Iris pigment epithelial cell (primary cell): Measurements from ENCODE around the gene GPR84.
"Not testable (repeated sequence)": the region's sequence is repeated elsewhere in the genome, so short reads cannot be mapped to it uniquely, and the experiment has no call there.

Experiments used
- DNase-seq: peaks from one replicate; pipeline ENCODE4 v3.0.0-alpha.2; 2011; ENCODE audit warnings: low read depth

GPR84 gene

DNA sequence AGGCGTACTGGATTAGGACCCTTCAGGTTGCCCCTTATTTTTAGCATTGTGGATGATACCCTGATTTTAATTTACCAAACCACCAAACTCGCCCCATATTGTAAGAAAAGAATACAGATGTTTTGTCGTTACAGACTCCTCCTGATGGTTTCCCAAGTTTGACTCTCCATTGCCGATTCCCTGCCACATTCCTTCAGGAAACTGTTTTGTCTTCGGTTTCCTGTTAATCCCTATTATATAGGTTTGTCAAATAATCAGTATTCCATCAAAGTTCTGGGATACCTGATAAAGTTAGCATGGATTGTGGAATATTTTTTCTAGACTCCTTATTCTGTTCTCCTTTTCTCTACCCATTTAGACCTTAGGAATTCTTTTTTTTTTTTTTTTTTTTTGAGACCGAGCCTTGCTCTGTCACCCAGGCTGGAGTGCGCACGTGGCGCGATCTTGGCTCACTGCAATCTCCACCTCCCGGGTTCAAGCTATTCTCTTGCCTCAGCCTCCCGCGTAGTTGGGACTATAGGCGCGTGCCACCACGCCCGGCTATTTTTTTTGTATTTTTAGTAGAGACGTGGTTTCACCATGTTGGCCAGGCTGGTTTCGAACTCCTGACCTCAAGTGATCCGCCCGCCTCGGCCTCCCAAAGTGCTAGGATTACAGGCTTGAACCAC, 38.7 kb downstream of the GPR84 start:
- not testable (repeated sequence) for DNase-seq

DNA sequence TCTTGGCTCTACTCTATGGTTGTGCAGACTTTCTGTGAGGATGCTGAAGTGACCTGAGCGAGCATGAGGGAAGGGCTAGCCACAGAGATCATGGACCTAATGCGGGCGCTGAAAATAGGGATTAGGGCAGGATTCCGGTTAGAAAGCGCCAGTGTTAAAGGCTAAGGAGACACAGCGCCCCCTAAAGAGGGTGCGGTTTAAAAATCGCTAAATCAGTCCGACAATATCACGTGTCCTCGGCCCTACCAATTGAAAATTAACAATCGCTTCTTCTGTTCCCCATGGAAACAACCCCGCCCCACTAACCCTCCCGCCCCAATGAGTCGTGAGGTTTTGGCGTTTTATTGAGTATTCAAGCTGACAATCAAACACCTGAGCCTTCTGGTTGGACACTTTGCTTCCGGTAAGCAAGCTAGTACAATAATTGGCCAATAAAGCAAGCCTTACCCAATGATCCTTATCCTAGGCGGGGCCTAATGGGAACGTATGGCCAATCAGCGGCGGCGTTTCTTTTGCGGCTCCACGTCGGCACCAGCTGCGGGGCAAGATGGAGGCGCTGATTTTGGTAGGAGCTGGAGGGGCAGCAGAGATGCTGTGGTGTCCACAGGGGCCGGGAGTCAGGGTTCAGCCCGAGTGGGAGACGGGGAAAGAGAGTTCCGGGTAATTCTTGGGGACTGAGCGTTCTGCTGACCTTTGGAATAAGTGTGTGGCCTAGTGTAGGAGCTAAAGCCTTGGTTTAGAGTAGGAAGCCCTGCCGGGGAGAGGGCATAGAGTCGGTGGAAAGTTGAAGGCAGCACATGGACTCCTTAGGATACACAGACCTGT, 39.5 kb downstream of the GPR84 start, which contains the start of gene COPZ1:
Gene COPZ1 (plus strand): TSS at position 515 of the 825 bp plus-strand sequence. CDS start 33 bp downstream, at position 548.
- peak; percentile 100 for DNase-seq

DNA sequence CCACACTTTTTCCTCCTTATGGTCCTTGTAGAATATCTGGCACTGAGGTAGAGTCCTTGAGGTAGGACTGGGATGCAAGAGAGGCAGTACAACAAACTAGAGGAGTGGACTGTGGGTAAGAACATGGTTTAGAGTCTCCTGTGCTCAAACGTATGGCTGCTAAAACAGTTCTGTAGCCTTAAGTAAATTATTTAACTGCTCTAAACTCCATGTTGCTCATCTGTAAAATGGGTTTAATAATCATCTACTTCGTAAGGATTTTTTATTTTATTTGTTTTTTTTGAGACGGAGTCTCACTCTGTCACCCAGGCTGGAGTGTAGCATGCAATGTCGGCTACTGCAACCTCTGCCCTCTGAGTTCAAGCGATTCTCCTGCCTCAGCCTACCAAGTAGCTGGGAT, 42.9 kb downstream of the GPR84 start:
- no peak for DNase-seq
